Type B pancreatic cell (in vitro differentiated cells): ENCODE data around the gene ANKRD33B. TPM values are rescaled to one million over a fixed set of nuclear protein-coding genes. Genes with fewer than 3 reads are reported as not detected.

Source experiments
- DNase-seq: peaks from one replicate; pipeline ENCODE4 v3.0.0; 2021; ENCODE audit warnings: mixed read lengths; ENCODE audit not compliant: unreplicated experiment; ENCODE audit errors: extremely low spot score
- H3K27ac Mint-ChIP-seq: 2 replicates; pipeline ENCODE4 v1.8.0; 2021; ENCODE audit warnings: mild to moderate bottlenecking, mixed read lengths
- H3K27me3 Mint-ChIP-seq: 2 replicates; pipeline ENCODE4 v1.8.0; 2021; ENCODE audit warnings: mixed read lengths
- H3K36me3 Mint-ChIP-seq: 2 replicates; pipeline ENCODE4 v1.8.0; 2021; ENCODE audit warnings: mixed read lengths
- H3K4me1 Mint-ChIP-seq: one replicate; pipeline ENCODE4 v1.8.0; 2021; ENCODE audit warnings: mixed read lengths; ENCODE audit not compliant: unreplicated experiment
- H3K4me3 Mint-ChIP-seq: 2 replicates; pipeline ENCODE4 v1.8.0; 2021; ENCODE audit warnings: mild to moderate bottlenecking, mixed read lengths
- H3K9me3 Mint-ChIP-seq: 2 replicates; pipeline ENCODE4 v1.8.0; 2021; ENCODE audit warnings: mixed read lengths
- CTCF ChIP-seq: fragments of 200-600 bp; sonication (generic); conservative IDR thresholded peaks from 2 replicates; pipeline ENCODE4 v1.5.0; 2021; ENCODE audit warnings: antibody characterized with exemption, mild to moderate bottlenecking
- total RNA-seq: library from RNA; stranded (reverse); gene quantifications from 2 replicates; pipeline ENCODE4 v1.2.1, GENCODE V29; 2021; ENCODE audit warnings: low replicate concordance

Gene ANKRD33B
- total RNA-seq, 1 donor from 2014 or later, result 3.4 TPM

- Mint-ChIP-seq H3K27ac (no peak overlapping the region), H3K9me3 (no peaks in the 10 kb centered on the region), H3K4me1 (peaks cover 10% of the 10 kb centered on the region), H3K36me3 (no peaks in the 10 kb centered on the region), H3K27me3 (no peaks in the 10 kb centered on the region), H3K4me3 (no peak overlapping the region)
- DNase-seq, result no peak
- TF ChIP-seq CTCF, result no peak
These were observed 12.9 kb downstream of the ANKRD33B start for GRCh38 chr5:10576790-10577189.

- Mint-ChIP-seq H3K4me1 (peaks cover 10% of the 10 kb centered on the region), H3K9me3 (no peaks in the 10 kb centered on the region), H3K4me3 (no peak overlapping the region), H3K36me3 (no peaks in the 10 kb centered on the region), H3K27me3 (no peaks in the 10 kb centered on the region), H3K27ac (no peak overlapping the region)
- peak; percentile 48 for DNase-seq
- no peak for TF ChIP-seq CTCF
These were observed 13.8 kb downstream of the ANKRD33B start for GRCh38 chr5:10577371-10578292.

- no peaks in the 10 kb centered on the region for H3K36me3 Mint-ChIP-seq
These were observed 14.4 kb downstream of the ANKRD33B start for GRCh38 chr5:10578293-10578665.

GRCh38 chr5:10578869-10579268 lies 15.0 kb downstream of the ANKRD33B start:
- H3K9me3 Mint-ChIP-seq, result no peaks in the 10 kb centered on the region
- no peak for TF ChIP-seq CTCF
- peaks cover 15% of the 10 kb centered on the region for H3K4me1 Mint-ChIP-seq
- no peak for DNase-seq
- H3K27ac Mint-ChIP-seq, result no peak overlapping the region
- no peaks in the 10 kb centered on the region for H3K36me3 Mint-ChIP-seq
- H3K4me3 Mint-ChIP-seq, result no peak overlapping the region
- no peaks in the 10 kb centered on the region for H3K27me3 Mint-ChIP-seq

More at GRCh38 chr5:10578293-10578665, 14.4 kb downstream of the ANKRD33B start:
- H3K9me3 Mint-ChIP-seq, result no peaks in the 10 kb centered on the region
- peaks cover 10% of the 10 kb centered on the region for H3K4me1 Mint-ChIP-seq
- no peak overlapping the region for H3K4me3 Mint-ChIP-seq
- no peak overlapping the region for H3K27ac Mint-ChIP-seq
- no peak for TF ChIP-seq CTCF
- DNase-seq, result no peak
- H3K27me3 Mint-ChIP-seq, result no peaks in the 10 kb centered on the region

DNA sequence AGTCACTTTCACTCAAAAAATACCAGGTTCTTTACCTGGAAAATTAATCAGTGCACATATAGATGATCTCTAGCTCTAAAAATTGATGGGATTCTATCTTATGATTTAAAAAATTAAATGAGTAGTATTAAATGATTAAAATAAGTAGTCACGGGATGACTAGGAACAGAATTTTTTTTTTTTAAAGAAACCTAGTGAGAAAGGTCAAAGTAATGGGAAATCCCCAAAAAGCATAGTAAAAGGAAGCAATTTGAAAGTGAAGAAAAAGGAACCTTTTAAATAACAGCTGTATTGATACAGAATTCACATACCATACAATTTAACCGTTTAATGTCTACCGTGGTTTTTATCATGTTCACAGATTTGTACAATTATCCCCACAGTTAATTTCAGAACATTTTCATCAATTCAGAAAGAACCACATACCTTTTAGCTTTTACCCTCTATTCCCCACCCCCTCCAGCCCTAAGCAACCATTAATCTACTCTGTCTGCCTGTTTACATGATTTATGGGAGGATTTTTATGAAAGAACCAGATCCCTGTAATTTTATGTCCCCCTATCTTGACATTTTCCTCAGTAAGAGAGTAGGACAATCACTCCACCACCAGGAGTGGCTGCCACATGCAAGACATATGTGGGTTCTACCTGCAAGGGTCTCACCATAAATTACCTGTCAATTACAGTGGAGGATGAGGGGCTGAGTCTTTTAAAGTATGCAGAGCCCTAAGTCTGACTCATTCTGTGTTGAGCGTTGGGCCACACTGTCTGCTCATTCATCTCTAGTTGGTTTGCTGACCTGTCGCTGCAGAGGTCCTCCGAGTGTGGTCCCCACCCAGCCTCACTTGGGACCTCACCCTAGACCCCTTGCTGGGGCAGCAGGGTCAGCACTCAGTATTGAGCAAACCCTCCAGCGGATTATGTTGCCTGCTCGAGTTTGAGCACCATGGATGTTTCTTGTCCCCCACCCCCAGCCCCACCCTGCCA lies 16.0 kb downstream of the ANKRD33B start:
- Mint-ChIP-seq H3K36me3 (no peaks in the 10 kb centered on the region), H3K4me3 (no peak overlapping the region), H3K4me1 (peaks cover 19% of the 10 kb centered on the region), H3K9me3 (no peaks in the 10 kb centered on the region), H3K27ac (no peak overlapping the region), H3K27me3 (no peaks in the 10 kb centered on the region)
- no peak for DNase-seq
- no peak for TF ChIP-seq CTCF
